Nephron (organoid): ENCODE results near the gene MAP3K20.

Source experiments
- H3K27ac Mint-ChIP-seq, 3 experiments: 2 replicates each; pipeline ENCODE4 v1.8.0; 2020; ENCODE audit warnings: mixed read lengths in 3 of 3, mild to moderate bottlenecking in 2 of 3, moderate library complexity in 1 of 3
- H3K27me3 Mint-ChIP-seq: 2 replicates; pipeline ENCODE4 v1.8.0; 2021; ENCODE audit warnings: low read depth, mild to moderate bottlenecking, moderate library complexity, mixed read lengths
- H3K36me3 Mint-ChIP-seq: 2 replicates; pipeline ENCODE4 v1.8.0; 2020; ENCODE audit warnings: low read depth, mixed read lengths
- H3K4me1 Mint-ChIP-seq: 2 replicates; pipeline ENCODE4 v1.8.0; 2020; ENCODE audit warnings: mixed read lengths
- H3K4me3 Mint-ChIP-seq, 3 experiments: 2 replicates each; pipeline ENCODE4 v1.8.0; 2020; ENCODE audit warnings: mild to moderate bottlenecking in 3 of 3, mixed read lengths in 3 of 3, moderate library complexity in 2 of 3
- H3K9me3 Mint-ChIP-seq: 2 replicates; pipeline ENCODE4 v1.8.0; 2020; ENCODE audit warnings: mixed read lengths
- TF ChIP-seq, protein P1 (sequence below), 3 experiments: fragments of 200-600 bp; sonication (generic); IDR thresholded peaks; one replicate each; pipeline ENCODE4 v1.5.0; 2021; ENCODE audit warnings: antibody characterized with exemption in 3 of 3; ENCODE audit not compliant: unreplicated experiment in 3 of 3

MAP3K20 gene

DNA sequence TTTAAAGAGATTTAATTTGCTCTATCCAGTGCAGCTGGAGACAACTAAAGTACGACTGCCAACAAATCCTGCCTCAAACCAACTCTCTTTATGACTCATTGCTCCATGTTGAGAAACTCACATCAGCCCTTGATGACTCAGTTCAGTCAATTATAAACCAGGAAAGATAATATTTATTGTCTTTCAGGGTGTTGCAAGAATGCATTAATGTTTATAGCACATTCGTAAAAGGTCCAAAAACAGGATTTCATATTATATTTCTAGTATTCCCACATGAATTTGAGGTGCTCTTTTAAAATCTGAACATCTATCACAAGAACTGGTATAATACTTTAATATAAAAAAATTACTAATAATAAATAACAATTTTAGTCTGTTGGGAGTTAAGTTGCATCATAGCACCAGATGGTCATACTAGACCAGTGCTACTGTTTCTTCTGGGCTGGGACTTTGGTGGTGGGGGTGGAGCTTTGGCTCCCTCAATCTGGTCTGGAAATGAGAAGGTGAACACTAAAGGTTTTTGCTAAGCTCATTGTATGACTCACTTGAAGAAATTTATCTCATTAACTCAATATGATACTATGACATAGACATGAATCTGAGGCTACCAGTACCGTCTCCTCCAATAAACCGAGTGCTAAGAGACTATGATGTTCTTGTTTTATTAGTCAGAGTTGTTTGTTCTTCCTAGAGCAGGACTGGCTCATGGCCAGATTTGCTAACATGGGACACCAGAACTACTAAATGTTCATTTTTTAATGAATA lies 26.6 kb upstream of the MAP3K20 start:
- no peak overlapping the region for H3K4me3 Mint-ChIP-seq
- H3K4me1 Mint-ChIP-seq, result peaks cover 21% of the 10 kb centered on the region
- peak overlapping the region; percentile 22 to 36 (median 22) for H3K27ac Mint-ChIP-seq
- H3K36me3 Mint-ChIP-seq, result no peaks in the 10 kb centered on the region
- no peaks in the 10 kb centered on the region for H3K27me3 Mint-ChIP-seq
- TF ChIP-seq, protein P1, sequence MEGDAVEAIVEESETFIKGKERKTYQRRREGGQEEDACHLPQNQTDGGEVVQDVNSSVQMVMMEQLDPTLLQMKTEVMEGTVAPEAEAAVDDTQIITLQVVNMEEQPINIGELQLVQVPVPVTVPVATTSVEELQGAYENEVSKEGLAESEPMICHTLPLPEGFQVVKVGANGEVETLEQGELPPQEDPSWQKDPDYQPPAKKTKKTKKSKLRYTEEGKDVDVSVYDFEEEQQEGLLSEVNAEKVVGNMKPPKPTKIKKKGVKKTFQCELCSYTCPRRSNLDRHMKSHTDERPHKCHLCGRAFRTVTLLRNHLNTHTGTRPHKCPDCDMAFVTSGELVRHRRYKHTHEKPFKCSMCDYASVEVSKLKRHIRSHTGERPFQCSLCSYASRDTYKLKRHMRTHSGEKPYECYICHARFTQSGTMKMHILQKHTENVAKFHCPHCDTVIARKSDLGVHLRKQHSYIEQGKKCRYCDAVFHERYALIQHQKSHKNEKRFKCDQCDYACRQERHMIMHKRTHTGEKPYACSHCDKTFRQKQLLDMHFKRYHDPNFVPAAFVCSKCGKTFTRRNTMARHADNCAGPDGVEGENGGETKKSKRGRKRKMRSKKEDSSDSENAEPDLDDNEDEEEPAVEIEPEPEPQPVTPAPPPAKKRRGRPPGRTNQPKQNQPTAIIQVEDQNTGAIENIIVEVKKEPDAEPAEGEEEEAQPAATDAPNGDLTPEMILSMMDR (IDR thresholded peaks at IDR 0.05; ENCODE audit: unreplicated experiment in 3 of 3), result no peak
- no peaks in the 10 kb centered on the region for H3K9me3 Mint-ChIP-seq

DNA sequence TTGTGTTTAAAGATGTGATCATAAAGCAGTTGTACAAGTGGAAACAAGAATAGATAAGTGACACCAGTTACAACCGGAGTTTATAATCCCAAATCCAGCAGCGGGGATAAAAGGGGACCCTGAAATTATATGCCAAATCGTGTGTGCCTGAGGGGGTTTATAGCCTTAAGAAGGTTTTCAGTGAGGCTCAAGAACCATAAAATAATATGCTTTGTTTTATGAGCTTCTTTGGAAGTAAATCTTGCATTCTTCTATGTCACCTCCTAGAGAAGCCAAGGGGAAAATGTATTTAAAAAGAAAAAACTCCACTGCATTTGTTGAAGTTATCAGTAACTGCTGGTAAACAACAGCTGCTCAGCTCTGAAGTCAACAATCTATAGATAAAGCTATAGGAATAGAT lies 25.8 kb upstream of the MAP3K20 start:
- peak overlapping the region; percentile 22 to 48 (median 36) for H3K27ac Mint-ChIP-seq
- TF ChIP-seq, protein P1 (IDR thresholded peaks at IDR 0.05; ENCODE audit: unreplicated experiment in 3 of 3), result no peak
- H3K4me1 Mint-ChIP-seq, result peaks cover 21% of the 10 kb centered on the region
- H3K36me3 Mint-ChIP-seq, result no peaks in the 10 kb centered on the region
- H3K9me3 Mint-ChIP-seq, result no peaks in the 10 kb centered on the region
- H3K27me3 Mint-ChIP-seq, result no peaks in the 10 kb centered on the region
- no peak overlapping the region for H3K4me3 Mint-ChIP-seq

DNA sequence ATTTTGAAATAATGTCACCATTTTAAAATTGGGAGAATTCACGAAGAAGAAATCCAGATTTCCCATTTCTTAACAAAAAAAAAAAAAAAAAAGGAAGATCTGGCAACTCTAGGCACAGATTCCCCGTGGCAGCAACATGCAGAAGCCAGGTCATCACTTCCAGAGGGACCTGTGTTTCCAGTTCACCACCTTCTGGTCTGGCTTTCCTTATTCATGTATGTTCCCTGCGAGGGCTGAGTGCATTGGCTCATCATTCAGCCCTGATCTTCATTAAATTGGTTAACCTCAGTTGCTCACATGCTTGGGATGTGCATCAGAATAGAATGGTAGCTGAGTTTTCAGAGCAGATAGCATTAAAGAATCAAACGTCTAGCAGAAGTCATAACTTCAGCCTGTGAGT lies 25.0 kb upstream of the MAP3K20 start:
- Mint-ChIP-seq H3K27me3 (no peaks in the 10 kb centered on the region), H3K9me3 (no peaks in the 10 kb centered on the region), H3K27ac (no peak overlapping the region), H3K4me1 (peaks cover 13% of the 10 kb centered on the region), H3K36me3 (no peaks in the 10 kb centered on the region), H3K4me3 (no peak overlapping the region)
- TF ChIP-seq, protein P1 (IDR thresholded peaks at IDR 0.05; ENCODE audit: unreplicated experiment in 3 of 3), result no peak

DNA sequence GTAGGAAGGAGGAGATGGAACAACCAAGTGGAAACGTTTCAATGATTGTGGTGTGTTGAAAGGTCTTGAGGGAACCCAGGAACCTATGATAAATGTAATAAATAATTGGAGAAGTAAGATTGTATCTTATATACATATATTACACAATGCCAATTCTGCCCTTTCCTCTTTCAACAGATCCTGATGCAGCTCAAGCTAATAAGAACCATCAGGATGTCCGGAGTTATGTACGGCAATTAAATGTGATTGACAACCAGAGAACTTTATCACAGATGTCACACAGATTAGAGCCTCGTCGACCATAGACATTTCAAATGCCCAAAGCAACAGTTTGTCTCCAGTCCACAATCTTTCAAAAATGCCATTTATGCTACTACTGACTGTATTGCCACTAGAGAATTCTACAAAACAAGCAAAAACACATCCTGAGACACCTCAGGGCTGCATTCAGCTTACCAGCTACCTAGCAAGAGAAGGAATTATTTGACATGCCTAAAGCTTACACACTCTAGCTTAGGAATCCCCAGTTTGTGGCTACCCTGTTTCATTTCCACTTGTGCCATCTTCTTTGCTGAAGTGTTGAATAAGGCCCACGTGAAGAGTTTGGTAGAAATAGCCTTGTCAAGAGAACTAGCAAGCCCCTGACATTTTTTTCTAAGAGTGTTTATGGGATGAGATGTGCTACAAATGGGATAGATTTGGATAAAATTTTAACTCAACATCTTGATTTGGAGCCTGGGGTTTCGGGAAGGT lies 24.0 kb upstream of the MAP3K20 start:
- Mint-ChIP-seq H3K27ac (no peak overlapping the region), H3K36me3 (no peaks in the 10 kb centered on the region), H3K4me1 (peaks cover 13% of the 10 kb centered on the region), H3K27me3 (no peaks in the 10 kb centered on the region), H3K4me3 (no peak overlapping the region), H3K9me3 (no peaks in the 10 kb centered on the region)
- TF ChIP-seq, protein P1 (IDR thresholded peaks at IDR 0.05; ENCODE audit: unreplicated experiment in 3 of 3), result no peak

DNA sequence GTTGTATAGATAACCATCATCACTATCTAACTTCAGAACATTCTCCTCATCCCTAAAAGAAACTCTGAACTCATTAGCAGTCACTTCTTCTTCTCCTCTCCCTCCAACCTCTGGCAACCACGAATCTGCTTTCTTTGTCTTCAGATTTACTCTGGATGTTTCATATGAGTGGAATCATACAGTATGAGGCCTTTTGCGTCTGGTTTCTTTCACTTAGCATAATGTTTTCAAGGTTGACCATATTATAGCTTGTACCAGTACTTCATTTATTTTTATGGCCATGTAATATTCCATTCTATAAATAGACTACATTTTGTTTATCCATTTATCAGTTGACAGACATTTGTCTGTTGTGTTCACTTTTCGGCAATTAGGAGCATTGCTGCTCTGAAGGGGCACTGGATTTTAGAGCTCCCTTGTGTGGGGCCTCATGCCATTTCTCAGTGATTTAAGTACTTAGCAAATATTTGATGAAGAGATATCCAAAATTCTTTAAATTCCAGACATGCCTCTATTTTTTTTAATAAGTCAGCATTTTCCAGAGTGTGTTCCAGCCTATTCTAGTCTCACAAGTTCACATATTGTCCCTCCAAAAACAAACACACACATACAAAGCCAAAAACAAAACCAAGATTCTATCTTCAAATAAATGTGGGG lies 22.5 kb upstream of the MAP3K20 start:
- Mint-ChIP-seq H3K4me1 (peaks cover 13% of the 10 kb centered on the region), H3K4me3 (no peak overlapping the region), H3K36me3 (no peaks in the 10 kb centered on the region), H3K9me3 (peaks cover 4% of the 10 kb centered on the region), H3K27ac (peak overlapping the region in 1 of 3 experiments; percentile 45), H3K27me3 (peaks cover 5% of the 10 kb centered on the region)
- TF ChIP-seq, protein P1 (IDR thresholded peaks at IDR 0.05; ENCODE audit: unreplicated experiment in 3 of 3), result no peak
